ENCODE data around the gene ADGRB3.
"Not testable (repeated sequence)": the region's sequence is repeated elsewhere in the genome, so short reads cannot be mapped to it uniquely, and the experiment has no call there.

ADGRB3 gene

GRCh38 chr6:69121461-69122406 lies 486.7 kb downstream of the ADGRB3 start:
- not testable (repeated sequence) for DNase-seq (ENCODE audit: low read depth in 3 of 3)

- DNase-seq (ENCODE audit: low read depth in 3 of 3) = no peak
These were observed 487.3 kb downstream of the ADGRB3 start for GRCh38 chr6:69122407-69122773.

GRCh38 chr6:69128411-69128810 lies 493.3 kb downstream of the ADGRB3 start:
- no peak for DNase-seq (ENCODE audit: low read depth in 3 of 3)

- DNase-seq (ENCODE audit: low read depth in 3 of 3) = no peak
These were observed 494.0 kb downstream of the ADGRB3 start for GRCh38 chr6:69129046-69129445.

GRCh38 chr6:69135927-69136326 lies 500.8 kb downstream of the ADGRB3 start:
- no peak for DNase-seq (ENCODE audit: low read depth in 3 of 3)

- no peak for DNase-seq (ENCODE audit: low read depth in 3 of 3)
These were observed 503.1 kb downstream of the ADGRB3 start for GRCh38 chr6:69138148-69138547.

- no peak for DNase-seq (ENCODE audit: low read depth in 3 of 3)
These were observed 503.9 kb downstream of the ADGRB3 start for GRCh38 chr6:69138893-69139494.

- DNase-seq (ENCODE audit: low read depth in 3 of 3) = no peak
These were observed 510.0 kb downstream of the ADGRB3 start for GRCh38 chr6:69145062-69145461.

- DNase-seq (ENCODE audit: low read depth in 3 of 3) = no peak
These were observed 511.3 kb downstream of the ADGRB3 start for GRCh38 chr6:69146385-69146784.

- no peak for DNase-seq (ENCODE audit: low read depth in 3 of 3)
These were observed 520.4 kb downstream of the ADGRB3 start for GRCh38 chr6:69155467-69155866.

GRCh38 chr6:69162811-69163210 lies 527.7 kb downstream of the ADGRB3 start:
- DNase-seq (ENCODE audit: low read depth in 3 of 3) = no peak

- no peak for DNase-seq (ENCODE audit: low read depth in 3 of 3)
These were observed 529.6 kb downstream of the ADGRB3 start for GRCh38 chr6:69164564-69165229.

- DNase-seq (ENCODE audit: low read depth in 3 of 3) = no peak
These were observed 544.6 kb downstream of the ADGRB3 start for GRCh38 chr6:69179681-69180080.

- DNase-seq (ENCODE audit: low read depth in 3 of 3) = no peak
These were observed 545.4 kb downstream of the ADGRB3 start for GRCh38 chr6:69180361-69181067.

GRCh38 chr6:69181964-69182363 lies 546.9 kb downstream of the ADGRB3 start:
- DNase-seq (ENCODE audit: low read depth in 3 of 3) = no peak

GRCh38 chr6:69185276-69185675 lies 550.2 kb downstream of the ADGRB3 start:
- no peak for DNase-seq (ENCODE audit: low read depth in 3 of 3)

- no peak for DNase-seq (ENCODE audit: low read depth in 3 of 3)
These were observed 567.7 kb downstream of the ADGRB3 start for GRCh38 chr6:69202768-69203167.

GRCh38 chr6:69216127-69216526 lies 581.0 kb downstream of the ADGRB3 start:
- no peak for DNase-seq (ENCODE audit: low read depth in 3 of 3)

GRCh38 chr6:69217343-69217742 lies 582.3 kb downstream of the ADGRB3 start:
- no peak for DNase-seq (ENCODE audit: low read depth in 3 of 3)

- no peak for DNase-seq (ENCODE audit: low read depth in 3 of 3)
These were observed 585.3 kb downstream of the ADGRB3 start for GRCh38 chr6:69220375-69220774.

GRCh38 chr6:69232008-69232407 lies 596.9 kb downstream of the ADGRB3 start:
- no peak for DNase-seq (ENCODE audit: low read depth in 3 of 3)

GRCh38 chr6:69232496-69232895 lies 597.4 kb downstream of the ADGRB3 start:
- DNase-seq (ENCODE audit: low read depth in 3 of 3) = no peak

Data from stimulated activated CD4-positive, alpha-beta T cell treated with anti-CD3 and anti-CD28 coated beads, TNF-alpha, amount 100 ng/mL, for 4 hours (primary cell).